ENCODE data around the gene POLR3A.
A peak's percentile ranks its signal among the peaks of the same experiment; 100 is the strongest.

POLR3A gene

GRCh38 chr10:78046711-78047269 lies 17.5 kb upstream of the POLR3A start:
- no peak for DNase-seq (ENCODE audit: low spot score)

DNA sequence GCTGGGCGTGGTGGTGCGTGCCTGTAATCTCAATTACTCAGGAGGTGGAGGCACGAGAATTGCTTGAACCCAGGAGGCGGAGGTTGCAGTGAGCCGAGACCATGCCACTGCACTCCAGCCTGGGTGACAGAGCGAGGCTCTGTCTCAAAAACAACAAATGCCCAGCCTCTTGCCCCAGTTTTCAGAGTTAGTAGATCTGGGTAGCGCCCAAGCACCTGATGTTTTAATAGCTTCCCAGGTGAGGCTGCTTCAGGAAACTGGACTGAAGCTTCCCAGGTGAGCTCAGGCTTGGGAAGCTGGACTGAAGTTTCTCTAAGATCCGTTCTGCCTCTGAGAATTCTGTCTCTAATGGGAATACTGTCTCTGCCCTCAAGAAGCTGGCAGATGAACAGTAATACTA lies 16.5 kb upstream of the POLR3A start:
- no peak for DNase-seq (ENCODE audit: low spot score)

DNA sequence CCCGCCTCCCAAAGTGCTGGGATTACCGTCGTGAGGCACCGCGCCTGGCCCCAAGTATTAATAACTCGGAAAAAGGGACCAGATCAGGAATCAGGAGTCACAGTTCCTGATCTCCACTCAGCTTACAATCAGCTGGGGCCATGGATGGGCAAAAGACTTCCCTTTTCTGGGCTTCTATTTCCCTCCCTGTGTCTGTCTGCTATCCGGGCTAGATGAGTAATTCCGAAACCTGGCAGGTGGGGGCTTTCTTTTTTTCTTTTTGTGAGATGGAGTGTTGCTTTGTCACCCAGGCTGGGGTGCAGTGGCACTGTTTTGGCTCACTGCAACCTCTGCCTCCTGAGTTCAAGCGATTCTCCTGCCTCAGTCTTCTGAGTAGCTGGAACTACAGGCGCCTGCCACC lies 15.9 kb upstream of the POLR3A start:
- no peak for DNase-seq (ENCODE audit: low spot score)

DNA sequence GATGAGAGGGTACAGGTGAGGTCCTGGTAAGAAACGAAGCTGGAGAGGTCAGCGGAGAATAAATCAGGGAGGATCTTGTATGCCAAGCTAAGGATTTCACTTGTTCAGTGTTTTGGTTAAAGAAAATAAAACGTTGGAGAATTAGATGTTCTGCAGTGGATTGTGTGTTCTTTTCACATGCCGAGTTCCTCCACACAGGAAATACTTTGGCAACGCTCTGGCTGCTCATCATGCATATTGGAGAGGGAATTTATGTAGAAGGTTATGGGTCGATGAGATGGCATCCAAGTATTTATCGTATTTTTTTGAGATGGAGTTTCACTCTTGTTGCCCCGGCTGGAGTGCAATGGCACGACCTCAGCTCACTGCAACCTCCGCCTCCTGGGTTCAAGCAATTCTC lies 15.4 kb upstream of the POLR3A start:
- no peak for DNase-seq (ENCODE audit: low spot score)

GRCh38 chr10:78044179-78044578 lies 14.9 kb upstream of the POLR3A start:
- no peak for DNase-seq (ENCODE audit: low spot score)

DNA sequence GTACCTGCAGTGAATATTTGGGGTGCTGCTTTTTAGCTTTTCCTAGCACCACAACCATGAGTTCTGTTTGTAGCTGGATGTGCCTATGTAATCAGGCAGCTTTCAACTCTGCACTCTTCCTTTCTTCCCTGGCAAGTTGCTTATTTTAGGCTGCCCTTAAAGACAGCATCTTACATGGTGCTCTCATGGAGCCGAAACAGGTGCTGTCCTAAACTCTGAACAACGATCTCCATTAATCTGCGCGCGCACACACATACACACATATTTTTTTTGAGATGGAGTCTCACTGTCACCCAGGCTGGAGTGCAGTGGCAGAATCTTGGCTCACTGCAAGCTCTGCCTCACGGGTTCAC lies 13.4 kb upstream of the POLR3A start:
- no peak for DNase-seq (ENCODE audit: low spot score)

- DNase-seq (ENCODE audit: low spot score): no peak
Measured at GRCh38 chr10:78042058-78042751, 12.9 kb upstream of the POLR3A start.

DNA sequence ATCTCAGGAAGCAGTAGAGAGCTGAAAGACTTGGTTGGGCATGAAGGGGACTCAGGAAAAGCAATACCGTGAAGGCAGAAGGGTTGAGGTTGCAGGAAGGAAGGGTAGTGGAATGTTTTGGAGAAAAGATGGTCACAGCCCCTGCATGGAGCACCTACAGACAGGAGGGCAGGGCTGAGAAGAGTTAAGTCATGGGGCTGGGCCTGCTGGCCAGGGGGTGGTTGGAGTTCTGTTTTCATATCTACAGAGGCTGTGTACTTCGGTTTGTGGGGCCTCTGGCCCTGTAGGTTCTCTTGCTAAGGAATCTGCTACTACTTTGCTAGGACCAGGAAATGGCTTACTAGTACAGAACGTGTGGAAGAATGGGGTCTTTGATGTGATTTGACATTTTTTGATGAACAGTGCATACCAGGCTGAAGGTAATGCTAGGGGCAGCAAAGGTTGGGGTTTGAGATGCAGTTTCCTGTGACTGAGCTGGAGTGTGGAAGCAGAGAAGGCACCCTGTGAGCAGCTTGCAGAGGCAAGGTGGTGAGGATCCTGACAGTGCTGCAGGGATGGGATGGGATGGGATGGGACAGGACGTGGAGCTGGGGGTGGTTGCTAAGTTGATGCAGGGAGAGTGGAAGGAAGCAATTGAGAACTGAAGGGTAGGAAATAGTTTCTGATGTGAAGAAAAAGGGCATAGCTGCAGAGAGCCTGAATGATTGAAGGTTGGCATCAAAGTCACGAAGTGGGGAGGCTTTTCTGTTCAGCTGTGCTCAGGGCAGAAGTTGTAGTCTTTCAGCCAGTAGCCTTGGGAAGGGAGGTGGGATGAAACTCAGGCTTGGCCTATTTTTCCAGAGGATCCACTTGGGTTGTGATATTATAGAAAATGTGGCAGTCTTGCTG lies 12.1 kb upstream of the POLR3A start:
- no peak for DNase-seq (ENCODE audit: low spot score)

DNA sequence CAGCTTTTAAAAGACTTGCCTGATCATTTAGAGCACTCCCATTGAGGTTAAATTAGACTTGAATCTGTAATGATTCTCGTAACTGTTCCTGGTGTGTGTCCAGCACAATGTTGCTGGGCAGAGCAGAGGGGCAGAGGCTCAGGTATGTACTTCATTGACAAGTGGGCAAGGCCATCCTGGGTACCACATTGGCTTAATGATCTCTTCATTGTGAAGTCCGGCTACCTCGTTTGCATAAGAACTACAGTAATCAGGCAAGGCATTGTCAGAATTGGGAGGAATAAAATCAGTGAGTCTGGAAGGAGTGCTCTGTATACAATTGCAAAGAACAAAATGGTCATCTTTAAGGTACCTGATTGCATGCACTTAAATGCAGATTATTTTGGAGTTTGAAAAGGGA lies 10.4 kb upstream of the POLR3A start:
- DNase-seq (ENCODE audit: low spot score): no peak

GRCh38 chr10:78038791-78039547 lies 9.7 kb upstream of the POLR3A start:
- no peak for DNase-seq (ENCODE audit: low spot score)

GRCh38 chr10:78038105-78038504 lies 8.8 kb upstream of the POLR3A start:
- DNase-seq (ENCODE audit: low spot score): no peak

- no peak for DNase-seq (ENCODE audit: low spot score)
Measured at GRCh38 chr10:78035933-78036583, 6.7 kb upstream of the POLR3A start.

GRCh38 chr10:78035437-78035836 lies 6.1 kb upstream of the POLR3A start:
- no peak for DNase-seq (ENCODE audit: low spot score)

GRCh38 chr10:78035025-78035424 lies 5.7 kb upstream of the POLR3A start:
- DNase-seq (ENCODE audit: low spot score): no peak

GRCh38 chr10:78033637-78034470 lies 4.5 kb upstream of the POLR3A start, which contains the start of gene RPS24:
Gene RPS24 (plus strand): TSS chr10:78033863. CDS start chr10:78033902, 39 bp downstream.
- peak; percentile 95 for DNase-seq (ENCODE audit: low spot score)

- no peak for DNase-seq (ENCODE audit: low spot score)
Measured at GRCh38 chr10:78033387-78033636, 4.0 kb upstream of the POLR3A start.

DNA sequence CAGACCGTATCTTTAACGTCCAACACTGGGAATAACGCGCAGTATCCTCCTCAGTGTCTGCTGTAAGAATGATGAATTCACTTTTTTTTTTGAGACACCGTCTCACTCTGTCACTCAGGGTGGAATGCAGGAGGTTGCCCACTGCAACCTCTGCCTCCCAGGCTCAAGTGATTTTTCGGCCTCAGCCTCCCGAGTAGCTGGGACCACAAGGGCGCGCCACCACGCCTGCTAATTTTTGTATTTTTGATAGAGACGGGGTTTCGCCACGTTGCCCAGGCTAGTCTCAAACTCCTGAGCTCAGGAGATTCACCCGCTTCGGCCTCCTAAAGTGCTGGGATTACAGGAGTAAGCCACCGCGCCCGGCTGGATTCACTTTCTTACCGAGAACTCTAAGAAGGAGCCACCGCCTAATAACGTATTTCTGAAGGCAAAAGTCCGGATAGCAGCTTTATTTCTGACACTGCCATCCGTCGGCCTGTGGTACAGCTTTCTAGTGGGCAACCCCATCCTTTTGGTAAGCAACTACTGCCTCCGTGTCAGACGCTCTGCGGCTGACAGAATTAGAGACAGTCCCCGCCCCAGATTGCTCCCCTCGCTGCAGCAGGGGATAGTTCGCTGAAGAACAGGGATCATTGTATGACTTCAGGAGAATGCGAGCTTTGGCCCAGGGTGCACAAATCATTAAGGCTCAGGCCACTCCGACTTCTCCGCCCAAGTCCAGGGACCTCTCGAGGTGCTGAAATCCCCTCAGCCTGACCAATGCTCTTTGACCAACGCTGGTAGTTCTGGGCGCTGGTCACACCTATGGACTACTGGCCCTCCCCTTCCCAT lies 662 bp downstream of the POLR3A start:
- peak; percentile 50 for DNase-seq (ENCODE audit: low spot score)

GRCh38 chr10:78025685-78026364 lies 3.5 kb downstream of the POLR3A start:
- DNase-seq (ENCODE audit: low spot score): peak; percentile 45

DNA sequence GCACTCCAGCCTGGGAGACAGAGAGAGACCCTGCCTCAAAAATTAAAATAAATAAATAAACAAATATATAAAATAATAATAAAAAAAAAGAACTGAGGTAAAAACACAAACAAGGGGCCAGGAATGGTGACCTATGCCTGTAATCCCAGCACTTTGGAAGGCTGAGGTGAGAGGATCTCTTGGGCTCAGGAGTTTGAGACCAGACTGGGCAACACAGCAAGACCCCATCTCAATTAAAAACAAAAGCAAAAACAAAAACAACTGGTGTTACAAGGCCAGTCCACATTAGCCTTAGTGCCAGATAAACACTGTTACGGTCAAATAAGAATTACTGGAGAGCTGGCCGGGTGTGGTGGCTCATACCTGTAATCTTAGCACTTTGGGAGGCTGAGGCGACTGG lies 5.6 kb downstream of the POLR3A start:
- no peak for DNase-seq (ENCODE audit: low spot score)

- DNase-seq (ENCODE audit: low spot score): no peak
Measured at GRCh38 chr10:78021201-78021600, 8.1 kb downstream of the POLR3A start.
